DOHH2 (cell line): ENCODE measurements around the gene FILIP1L.

Experiments
- EZH2phosphoT487 ChIP-seq: fragments of 200-600 bp; sonication (generic); IDR thresholded peaks from 2 replicates; pipeline ENCODE4 v1.6.1; 2017; ENCODE audit warnings: borderline replicate concordance, mild to moderate bottlenecking, antibody characterized with exemption, low read length, moderate library complexity, mixed read lengths
- TF ChIP-seq, protein P1 (sequence below): fragments of 200-600 bp; sonication (generic); IDR thresholded peaks from one replicate; pipeline ENCODE4 v1.5.1; 2014; ENCODE audit warnings: antibody characterized with exemption, mild to moderate bottlenecking, low read depth, low read length; ENCODE audit not compliant: poor library complexity, severe bottlenecking

- TF ChIP-seq, protein P1, sequence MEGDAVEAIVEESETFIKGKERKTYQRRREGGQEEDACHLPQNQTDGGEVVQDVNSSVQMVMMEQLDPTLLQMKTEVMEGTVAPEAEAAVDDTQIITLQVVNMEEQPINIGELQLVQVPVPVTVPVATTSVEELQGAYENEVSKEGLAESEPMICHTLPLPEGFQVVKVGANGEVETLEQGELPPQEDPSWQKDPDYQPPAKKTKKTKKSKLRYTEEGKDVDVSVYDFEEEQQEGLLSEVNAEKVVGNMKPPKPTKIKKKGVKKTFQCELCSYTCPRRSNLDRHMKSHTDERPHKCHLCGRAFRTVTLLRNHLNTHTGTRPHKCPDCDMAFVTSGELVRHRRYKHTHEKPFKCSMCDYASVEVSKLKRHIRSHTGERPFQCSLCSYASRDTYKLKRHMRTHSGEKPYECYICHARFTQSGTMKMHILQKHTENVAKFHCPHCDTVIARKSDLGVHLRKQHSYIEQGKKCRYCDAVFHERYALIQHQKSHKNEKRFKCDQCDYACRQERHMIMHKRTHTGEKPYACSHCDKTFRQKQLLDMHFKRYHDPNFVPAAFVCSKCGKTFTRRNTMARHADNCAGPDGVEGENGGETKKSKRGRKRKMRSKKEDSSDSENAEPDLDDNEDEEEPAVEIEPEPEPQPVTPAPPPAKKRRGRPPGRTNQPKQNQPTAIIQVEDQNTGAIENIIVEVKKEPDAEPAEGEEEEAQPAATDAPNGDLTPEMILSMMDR = no peak
- no peak for TF ChIP-seq EZH2phosphoT487
Observed at GRCh38 chr3:100010087-100010417, 104.2 kb downstream of the FILIP1L start.
